Measurements from ENCODE around the gene ADAMTS17. TPM values are rescaled to one million over a fixed set of nuclear protein-coding genes. Genes with fewer than 3 reads are reported as not detected.

Gene ADAMTS17
- total and polyA plus RNA-seq, 8 donors: 4.2 to 16.4 (median 10.8) TPM

GRCh38 chr15:100265641-100266035, 76.1 kb downstream of the ADAMTS17 start:
- ATAC-seq (peak in 1 of 4 donors; percentile 20), FAIRE-seq (no peak), DNase-seq (no peak)
- WGBS, 2 donors: 83 to 85% methylated on average over 2 of the region's 2 CpGs
- intact Hi-C loops (cut with DNase I): no loop called here
- H3K27ac ChIP-seq: no peak overlapping the region
- H3K9me3 ChIP-seq: no peaks in the 10 kb centered on the region
- no peak overlapping the region for H3K4me3 ChIP-seq
- peaks cover 0 to 6% (median 0%) of the 10 kb centered on the region in 3 donors for H3K36me3 ChIP-seq
- H3K4me1 ChIP-seq: no peaks in the 10 kb centered on the region
- TF ChIP-seq CTCF (IDR thresholded peaks at IDR 0.05): no peak
- H3K27me3 ChIP-seq: no peaks in the 10 kb centered on the region

DNA sequence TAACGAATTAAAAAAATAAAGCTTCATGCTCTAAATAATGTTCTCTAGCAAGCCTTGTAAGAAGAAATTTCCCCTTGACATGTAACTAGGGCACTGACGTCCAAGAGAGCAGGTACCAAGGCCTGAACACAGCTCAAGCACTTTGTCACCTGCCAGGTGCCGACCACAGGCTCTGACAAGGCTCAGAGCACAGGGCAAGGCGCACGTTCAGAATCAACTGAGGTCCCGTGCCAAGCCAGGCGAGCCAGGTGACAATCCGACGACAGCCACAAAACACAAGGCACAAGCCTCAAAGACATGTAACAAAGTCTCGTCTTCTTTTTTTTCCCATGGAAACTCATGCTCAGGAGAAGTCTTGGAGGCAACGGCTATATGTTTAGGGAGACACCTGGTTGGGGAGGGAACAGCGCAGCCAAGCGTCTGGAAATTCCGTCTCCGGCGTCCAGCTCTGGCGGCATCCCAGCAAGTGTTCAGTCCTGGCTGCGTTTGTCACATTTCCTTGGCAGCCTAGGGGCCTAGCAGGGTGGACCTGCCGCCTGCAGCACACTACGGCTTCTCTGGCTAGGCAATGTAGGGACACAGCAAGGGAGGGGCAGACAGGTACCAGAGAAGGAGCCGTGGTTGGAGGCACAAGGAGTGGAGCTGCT, 76.7 kb downstream of the ADAMTS17 start:
- H3K9me3 ChIP-seq: no peaks in the 10 kb centered on the region
- WGBS, 2 donors: 73 to 77% methylated on average over 21 of the region's 21 CpGs
- FAIRE-seq (no peak), ATAC-seq (peak; percentile 55 to 89 (median 71)), DNase-seq (peak in 4 of 6 donors; percentile 9 to 72 (median 36))
- no peak overlapping the region for H3K27ac ChIP-seq
- peaks cover 0 to 6% (median 0%) of the 10 kb centered on the region in 3 donors for H3K36me3 ChIP-seq
- no peak for TF ChIP-seq CTCF (IDR thresholded peaks at IDR 0.05)
- intact Hi-C loops (cut with DNase I): no loop called here
- H3K4me1 ChIP-seq: no peaks in the 10 kb centered on the region
- H3K4me3 ChIP-seq: no peak overlapping the region
- no peaks in the 10 kb centered on the region for H3K27me3 ChIP-seq

DNA sequence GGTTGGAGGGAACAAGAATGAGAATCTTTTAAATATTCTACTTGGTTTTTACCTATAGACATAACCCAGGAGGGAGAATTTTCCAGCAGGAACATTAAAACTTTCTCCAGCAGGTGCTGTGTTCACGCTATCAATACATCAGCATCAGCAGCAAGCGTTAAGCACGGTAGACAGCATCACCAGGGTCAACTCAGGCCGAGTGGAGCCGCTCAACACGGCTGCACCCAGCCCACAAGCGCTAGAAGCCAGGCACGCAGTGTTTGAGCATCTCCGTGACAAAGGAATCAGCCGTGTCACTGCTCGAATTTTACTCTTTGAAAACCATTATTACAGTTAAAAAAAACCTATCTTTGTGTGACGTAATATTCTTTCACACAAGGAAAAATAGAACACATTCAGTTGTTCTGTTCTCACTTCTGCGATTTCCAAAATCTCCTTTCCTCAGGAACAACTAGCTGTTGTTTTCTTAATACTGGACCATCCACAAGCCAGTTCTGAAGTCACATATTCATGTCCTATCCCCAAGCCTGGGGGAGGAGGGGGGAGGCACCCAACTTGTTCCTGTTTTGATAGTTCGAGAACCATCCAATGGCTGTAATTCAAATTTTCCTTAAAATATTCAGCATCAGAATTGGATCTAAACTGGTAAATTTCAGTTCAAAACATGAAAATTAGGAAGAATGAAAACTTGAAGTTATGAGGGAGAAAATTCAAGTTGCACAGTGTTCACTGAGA, 77.9 kb downstream of the ADAMTS17 start:
- H3K9me3 ChIP-seq: no peaks in the 10 kb centered on the region
- DNase-seq: no peak
- intact Hi-C loops (cut with DNase I): no loop called here
- no peaks in the 10 kb centered on the region for H3K4me1 ChIP-seq
- no peak for FAIRE-seq
- peaks cover 0 to 6% (median 0%) of the 10 kb centered on the region in 3 donors for H3K36me3 ChIP-seq
- no peak overlapping the region for H3K27ac ChIP-seq
- H3K27me3 ChIP-seq: no peaks in the 10 kb centered on the region
- 82 to 85% methylated on average over 14 of the region's 14 CpGs for WGBS, 2 donors
- TF ChIP-seq CTCF (IDR thresholded peaks at IDR 0.05): no peak
- no peak overlapping the region for H3K4me3 ChIP-seq
- ATAC-seq: no peak

DNA sequence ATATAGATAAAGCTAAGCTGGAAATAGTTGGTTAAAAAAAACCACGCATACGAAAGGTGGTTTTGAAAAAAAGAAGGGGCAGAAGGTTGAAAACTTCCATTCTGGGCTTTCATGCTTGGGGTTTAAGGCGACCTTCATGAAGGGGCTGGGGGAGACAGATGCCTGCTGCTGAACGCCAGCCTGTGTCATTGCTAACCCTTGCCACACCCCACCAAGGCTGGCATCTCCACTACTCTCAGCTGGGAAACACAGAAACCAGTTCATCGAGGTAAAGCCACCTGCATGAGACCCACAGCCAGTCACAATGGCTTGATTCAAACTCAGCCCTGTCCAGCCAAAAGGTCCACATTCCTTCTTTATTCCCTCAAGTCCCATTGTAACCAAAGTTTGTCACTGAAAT, 78.7 kb downstream of the ADAMTS17 start:
- FAIRE-seq (no peak), DNase-seq (peak in 1 of 6 donors; percentile 3), ATAC-seq (no peak)
- 76 to 89% methylated on average over 5 of the region's 5 CpGs for WGBS, 2 donors
- H3K27me3 ChIP-seq: no peaks in the 10 kb centered on the region
- H3K9me3 ChIP-seq: no peaks in the 10 kb centered on the region
- no peak overlapping the region for H3K27ac ChIP-seq
- H3K4me1 ChIP-seq: no peaks in the 10 kb centered on the region
- intact Hi-C loops (cut with DNase I): no loop called here
- H3K36me3 ChIP-seq: peaks cover 0 to 6% (median 0%) of the 10 kb centered on the region in 3 donors
- TF ChIP-seq CTCF (IDR thresholded peaks at IDR 0.05): no peak
- no peak overlapping the region for H3K4me3 ChIP-seq
